CD4-positive, alpha-beta memory T cell (primary cell): ENCODE results near the gene SNED1. TPM values are rescaled to one million over a fixed set of nuclear protein-coding genes. Genes with fewer than 3 reads are reported as not detected.

Experiments
- CTCF ChIA-PET: fragments of 350-600 bp; sonication (Branson Sonifier 250); formaldehyde crosslinking; loops from one replicate; lab custom pipeline; 2021; ENCODE audit warnings: inconsistent platforms; ENCODE audit not compliant: partially characterized antibody; lab: Charles Lee
- POLR2A ChIA-PET: fragments of 350-600 bp; sonication (Branson Sonifier 250); formaldehyde crosslinking; loops from one replicate; lab custom pipeline; 2021; ENCODE audit not compliant: partially characterized antibody; lab: Charles Lee
- DNase-seq, 5 donors: peaks; one replicate each; pipeline versions ENCODE4 v3.0.0 to v3.0.0-alpha.2; 2020 to 2022; ENCODE audit warnings: mixed read lengths in 1 of 5
- H3K27ac ChIP-seq: one replicate; pipeline ENCODE4 v1.7.0; 2013; ENCODE audit warnings: low read depth, low read length
- H3K27me3 ChIP-seq: 2 replicates; pipeline ENCODE4 v1.7.0; 2013; ENCODE audit warnings: mild to moderate bottlenecking, low read length, moderate library complexity; ENCODE audit not compliant: insufficient read depth
- H3K36me3 ChIP-seq: 2 replicates; pipeline ENCODE4 v1.7.0; 2013; ENCODE audit warnings: mild to moderate bottlenecking, low read length, moderate library complexity; ENCODE audit not compliant: insufficient read depth
- H3K4me1 ChIP-seq: 2 replicates; pipeline ENCODE4 v1.7.0; 2013; ENCODE audit warnings: mild to moderate bottlenecking, low read length, moderate library complexity; ENCODE audit not compliant: insufficient read depth
- H3K4me3 ChIP-seq, 2 donors: one replicate each; pipeline ENCODE4 v1.7.0; 2013; ENCODE audit warnings: low read length in 2 of 2, mild to moderate bottlenecking in 1 of 2
- H3K9me3 ChIP-seq, 2 donors: one replicate each; pipeline ENCODE4 v1.7.0; 2013; ENCODE audit warnings: low read length in 2 of 2, control low read depth in 1 of 2; ENCODE audit not compliant: control insufficient read depth in 1 of 2
- H3K27ac Mint-ChIP-seq, 7 donors: one replicate each; pipeline ENCODE4 v1.8.0; 2020 to 2021; ENCODE audit warnings: mixed read lengths in 7 of 7, mild to moderate bottlenecking in 6 of 7, inconsistent platforms in 3 of 7, moderate library complexity in 3 of 7
- H3K27me3 Mint-ChIP-seq, 2 donors: one replicate each; pipeline ENCODE4 v1.8.0; 2020 to 2021; ENCODE audit warnings: mixed read lengths in 2 of 2
- H3K36me3 Mint-ChIP-seq, 2 donors: one replicate each; pipeline ENCODE4 v1.8.0; 2020 to 2021; ENCODE audit warnings: mixed read lengths in 2 of 2, inconsistent platforms in 1 of 2, mild to moderate bottlenecking in 1 of 2
- H3K4me1 Mint-ChIP-seq, 4 donors: one replicate each; pipeline ENCODE4 v1.8.0; 2020 to 2021; ENCODE audit warnings: mixed read lengths in 4 of 4, mild to moderate bottlenecking in 1 of 4
- H3K4me3 Mint-ChIP-seq, 8 donors: one replicate each; pipeline ENCODE4 v1.8.0; 2020 to 2021; ENCODE audit warnings: mixed read lengths in 8 of 8, mild to moderate bottlenecking in 7 of 8, moderate library complexity in 6 of 8, inconsistent platforms in 3 of 8
- H3K9me3 Mint-ChIP-seq, 8 donors: one replicate each; pipeline ENCODE4 v1.8.0; 2020 to 2021; ENCODE audit warnings: mixed read lengths in 8 of 8, mild to moderate bottlenecking in 5 of 8, inconsistent platforms in 3 of 8, moderate library complexity in 1 of 8
- intact Hi-C: fragments of 100-400 bp; cut with micrococcal nuclease; formaldehyde crosslinking; loops from one replicate; pipeline ENCODE4 v1.15.1; 2023
- polyA plus RNA-seq, 2 donors: library from polyadenylated mRNA; unstranded; fragments of 300-500 nt; fragmentation: Illumina TruSeq; gene quantifications; one replicate each; pipeline ENCODE4 v1.2.3, GENCODE V29; 2021
- total RNA-seq, 2 experiments: library from RNA; stranded (reverse); gene quantifications; one replicate each; pipeline ENCODE4 v1.2.3, GENCODE V29; 2021

SNED1 gene
- total and polyA plus RNA-seq, 4 experiments from 2014 or later = 1.6 to 90.1 (median 44.2) TPM

- Histone ChIP-seq H3K4me3 (no peak overlapping the region), H3K27ac (no peak overlapping the region), H3K9me3 (no peaks in the 10 kb centered on the region), H3K27me3 (no peaks in the 10 kb centered on the region), H3K36me3 (peaks cover 16% of the 10 kb centered on the region), H3K4me1 (no peaks in the 10 kb centered on the region)
- CTCF ChIA-PET = no interaction called here
- peak overlapping the region in 1 of 7 donors; percentile 53 for H3K27ac Mint-ChIP-seq
- POLR2A ChIA-PET = no interaction called here
- H3K9me3 Mint-ChIP-seq = no peaks in the 10 kb centered on the region
- intact Hi-C loops = no loop called here
- DNase-seq = no peak
- no peak overlapping the region for H3K4me3 Mint-ChIP-seq
- H3K4me1 Mint-ChIP-seq = peaks cover 9 to 13% (median 12%) of the 10 kb centered on the region in 4 donors
- no peaks in the 10 kb centered on the region for H3K27me3 Mint-ChIP-seq
- H3K36me3 Mint-ChIP-seq = peaks cover 9 to 25% of the 10 kb centered on the region in 2 donors
Measured at GRCh38 chr2:241074901-241075540, 76.6 kb downstream of the SNED1 start.

- POLR2A ChIA-PET = interaction anchor here (0.6 to 1.8 kb wide), 6 partner anchors 22 to 234 kb away, joined by 3 to 6 read pairs (median 3); partner anchors contain the start of genes MTERF4 and PASK
- Mint-ChIP-seq H3K9me3 (peaks cover 0 to 4% (median 0%) of the 10 kb centered on the region in 8 donors), H3K27ac (peak overlapping the region in 6 of 7 donors; percentile 42 to 89 (median 73)), H3K4me1 (peaks cover 21 to 33% (median 23%) of the 10 kb centered on the region in 4 donors), H3K36me3 (peaks cover 16 to 18% of the 10 kb centered on the region in 2 donors), H3K27me3 (no peaks in the 10 kb centered on the region), H3K4me3 (no peak overlapping the region)
- no peaks in the 10 kb centered on the region for H3K4me1 ChIP-seq
- DNase-seq = no peak
- intact Hi-C loops = no loop called here
- no peak overlapping the region for H3K27ac ChIP-seq
- H3K9me3 ChIP-seq = no peaks in the 10 kb centered on the region
- no peak overlapping the region for H3K4me3 ChIP-seq
- no peaks in the 10 kb centered on the region for H3K27me3 ChIP-seq
- no peaks in the 10 kb centered on the region for H3K36me3 ChIP-seq
- CTCF ChIA-PET = interaction anchor here (1.7 to 4.5 kb wide), 2 partner anchors 67 to 70 kb away, joined by 3 to 76 read pairs; partner anchors contain the start of genes PASK and PPP1R7
Measured at GRCh38 chr2:241080405-241081189, 82.2 kb downstream of the SNED1 start.

- Mint-ChIP-seq H3K4me3 (no peak overlapping the region), H3K4me1 (peaks cover 21 to 33% (median 23%) of the 10 kb centered on the region in 4 donors), H3K36me3 (peaks cover 16 to 18% of the 10 kb centered on the region in 2 donors), H3K27me3 (no peaks in the 10 kb centered on the region), H3K27ac (peak overlapping the region in 6 of 7 donors; percentile 51 to 89 (median 82)), H3K9me3 (peaks cover 0 to 5% (median under 1%) of the 10 kb centered on the region in 8 donors)
- Histone ChIP-seq H3K9me3 (no peaks in the 10 kb centered on the region), H3K27me3 (no peaks in the 10 kb centered on the region), H3K4me1 (no peaks in the 10 kb centered on the region), H3K27ac (no peak overlapping the region), H3K36me3 (peaks cover under 1% of the 10 kb centered on the region), H3K4me3 (no peak overlapping the region)
- no peak for DNase-seq
- ChIA-PET CTCF (interaction anchor here (2.5 to 4.5 kb wide), 2 partner anchors 69 to 70 kb away, joined by 9 to 76 read pairs; partner anchors contain the start of genes PASK and PPP1R7), POLR2A (interaction anchor here (0.6 to 1.8 kb wide), 8 partner anchors 9 to 69 kb away, joined by 3 to 8 read pairs (median 4); partner anchors contain the start of genes MTERF4, PASK and PPP1R7)
- intact Hi-C loops = no loop called here
Measured at GRCh38 chr2:241081190-241081642, 82.8 kb downstream of the SNED1 start.

DNA sequence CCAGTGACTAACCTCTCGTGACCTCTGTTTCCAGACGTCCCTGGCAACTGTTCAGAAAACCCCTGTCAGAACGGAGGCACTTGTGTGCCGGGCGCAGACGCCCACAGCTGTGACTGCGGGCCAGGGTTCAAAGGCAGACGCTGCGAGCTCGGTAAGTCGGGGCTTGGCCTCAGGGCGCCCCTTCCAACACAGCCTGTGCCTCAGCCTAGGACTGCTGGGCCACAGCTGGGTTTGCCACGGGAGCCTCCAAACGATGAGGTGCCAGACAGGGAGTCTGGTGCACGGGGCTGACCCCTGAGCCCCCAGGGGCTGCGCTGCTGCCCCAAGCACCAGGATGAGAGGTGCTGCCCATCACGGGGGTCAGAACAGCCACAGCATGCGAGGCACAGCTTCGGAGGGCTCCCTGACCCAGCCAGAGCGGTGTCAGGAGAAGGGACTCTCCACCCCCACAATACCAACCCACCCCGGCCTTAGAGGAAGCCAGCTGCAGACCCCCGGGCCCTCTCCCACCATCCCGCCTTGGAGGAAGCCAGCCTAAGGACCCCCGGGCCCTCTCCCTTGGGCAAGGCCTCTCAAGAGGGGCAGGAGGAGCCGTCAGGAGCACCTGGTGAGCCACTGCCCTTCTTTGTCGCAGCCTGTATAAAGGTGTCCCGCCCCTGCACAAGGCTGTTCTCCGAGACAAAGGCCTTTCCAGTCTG is 83.4 kb downstream of the SNED1 start:
- ChIA-PET POLR2A (interaction anchor here (0.8 to 1.9 kb wide), 6 partner anchors 9 to 68 kb away, joined by 4 to 8 read pairs (median 6); partner anchors contain the start of genes MTERF4, PASK and PPP1R7), CTCF (interaction anchor here (0.8 to 2.5 kb wide), 2 partner anchors 68 to 92 kb away, joined by 4 to 9 read pairs; partner anchors contain the start of genes PASK and PPP1R7)
- no peak for DNase-seq

DNA sequence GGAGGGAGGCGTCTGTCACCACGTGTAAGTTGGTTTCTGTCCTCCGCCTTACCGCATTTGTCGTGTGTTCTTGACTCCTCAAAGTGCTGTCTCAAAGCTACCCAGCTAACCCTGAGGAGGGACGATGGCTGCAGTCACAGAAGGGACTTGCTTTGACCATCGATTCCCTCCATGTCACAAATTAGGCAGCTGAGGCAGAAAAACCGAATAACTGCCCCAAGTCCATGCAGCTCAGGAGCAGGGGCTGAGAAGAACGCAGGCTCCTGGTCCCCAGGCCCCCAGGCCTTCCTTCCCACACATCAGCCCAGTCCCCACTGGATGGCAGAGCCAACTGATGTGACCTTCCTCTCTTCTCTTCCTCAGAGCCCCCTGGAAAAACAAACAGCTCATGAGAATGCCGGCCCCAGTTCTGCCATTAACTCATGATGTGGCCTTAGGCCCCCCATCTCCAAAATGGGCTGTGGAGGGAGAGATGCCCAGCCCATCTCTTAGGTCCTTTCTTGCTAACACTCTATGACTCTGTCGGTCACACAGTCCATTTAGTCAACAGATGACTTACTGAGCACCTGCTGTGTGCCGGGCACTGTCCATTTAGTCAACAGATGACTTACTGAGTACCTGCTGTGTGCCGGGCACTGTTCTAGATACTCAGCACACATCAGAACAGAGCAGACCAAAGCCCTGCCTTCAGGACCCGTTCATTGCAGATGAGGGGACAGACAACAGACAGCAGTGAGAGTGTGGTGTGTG is 84.1 kb downstream of the SNED1 start:
- POLR2A ChIA-PET = interaction anchor here (1.0 to 2.6 kb wide), 5 partner anchors 8 to 67 kb away, joined by 4 to 16 read pairs (median 6); partner anchors contain the start of genes PASK and PPP1R7
- CTCF ChIA-PET = interaction anchor here (0.8 to 2.5 kb wide), 2 partner anchors 67 to 92 kb away, joined by 4 to 9 read pairs; partner anchors contain the start of genes PASK and PPP1R7
- intact Hi-C loops = no loop called here
- Mint-ChIP-seq H3K9me3 (peaks cover 0 to 8% (median under 1%) of the 10 kb centered on the region in 8 donors), H3K4me3 (peak overlapping the region in 1 of 8 donors; percentile 6), H3K27ac (peak overlapping the region in 6 of 7 donors; percentile 33 to 88 (median 67)), H3K4me1 (peaks cover 18 to 33% (median 22%) of the 10 kb centered on the region in 4 donors), H3K27me3 (no peaks in the 10 kb centered on the region), H3K36me3 (peaks cover 27 to 29% of the 10 kb centered on the region in 2 donors)
- Histone ChIP-seq H3K36me3 (peaks cover 12% of the 10 kb centered on the region), H3K27ac (no peak overlapping the region), H3K4me3 (no peak overlapping the region), H3K27me3 (no peaks in the 10 kb centered on the region), H3K9me3 (no peaks in the 10 kb centered on the region), H3K4me1 (no peaks in the 10 kb centered on the region)
- DNase-seq = no peak

More for the DNA sequence above, 83.4 kb downstream of the SNED1 start:
- Histone ChIP-seq H3K4me3 (no peak overlapping the region), H3K27me3 (no peaks in the 10 kb centered on the region), H3K36me3 (peaks cover 6% of the 10 kb centered on the region), H3K27ac (no peak overlapping the region), H3K4me1 (no peaks in the 10 kb centered on the region), H3K9me3 (no peaks in the 10 kb centered on the region)
- peaks cover 21 to 24% of the 10 kb centered on the region in 2 donors for H3K36me3 Mint-ChIP-seq
- H3K4me1 Mint-ChIP-seq = peaks cover 21 to 33% (median 23%) of the 10 kb centered on the region in 4 donors
- no peaks in the 10 kb centered on the region for H3K27me3 Mint-ChIP-seq
- H3K4me3 Mint-ChIP-seq = peak overlapping the region in 1 of 8 donors; percentile 6
- peaks cover 0 to 8% (median under 1%) of the 10 kb centered on the region in 8 donors for H3K9me3 Mint-ChIP-seq
- intact Hi-C loops = no loop called here
- peak overlapping the region in 5 of 7 donors; percentile 19 to 89 (median 68) for H3K27ac Mint-ChIP-seq

GRCh38 chr2:241083091-241083415 is 84.6 kb downstream of the SNED1 start:
- H3K36me3 ChIP-seq = peaks cover 18% of the 10 kb centered on the region
- no peaks in the 10 kb centered on the region for H3K4me1 ChIP-seq
- Mint-ChIP-seq H3K9me3 (peaks cover 0 to 8% (median under 1%) of the 10 kb centered on the region in 8 donors), H3K27me3 (no peaks in the 10 kb centered on the region), H3K4me1 (peaks cover 15 to 30% (median 19%) of the 10 kb centered on the region in 4 donors), H3K36me3 (peaks cover 33 to 34% of the 10 kb centered on the region in 2 donors), H3K27ac (peak overlapping the region in 5 of 7 donors; percentile 15 to 88 (median 65)), H3K4me3 (no peak overlapping the region)
- no peaks in the 10 kb centered on the region for H3K9me3 ChIP-seq
- ChIA-PET CTCF (interaction anchor here (2.5 kb wide), 1 partner anchor 67 kb away, joined by 9 read pairs; the partner anchor contains the start of genes PASK and PPP1R7), POLR2A (interaction anchor here (1.9 to 2.6 kb wide), 2 partner anchors 9 to 12 kb away, joined by 6 to 16 read pairs; no protein-coding TSS in a partner anchor)
- intact Hi-C loops = no loop called here
- H3K27ac ChIP-seq = no peak overlapping the region
- no peak overlapping the region for H3K4me3 ChIP-seq
- no peak for DNase-seq
- no peaks in the 10 kb centered on the region for H3K27me3 ChIP-seq
